WERI-Rb-1 (cell line): ENCODE data around the gene ARHGEF39.

ENCODE experiments used
- DNase-seq: peaks from one replicate; pipeline ENCODE4 v3.0.0-alpha.2; 2020
- H3K27ac ChIP-seq: fragments of 250-450 bp; sonication (Bioruptor Pico); 2 replicates; pipeline ENCODE4 v1.5.1; 2020; ENCODE audit warnings: mild to moderate bottlenecking, moderate library complexity
- H3K27me3 ChIP-seq: fragments of 250-450 bp; sonication (Bioruptor Pico); 2 replicates; pipeline ENCODE4 v1.5.1; 2021; ENCODE audit warnings: mild to moderate bottlenecking, low read depth, moderate library complexity; ENCODE audit not compliant: insufficient read depth, severe bottlenecking
- H3K36me3 ChIP-seq: fragments of 250-450 bp; sonication (Bioruptor Pico); 2 replicates; pipeline ENCODE4 v1.5.1; 2020; ENCODE audit warnings: mild to moderate bottlenecking, moderate library complexity
- H3K4me3 ChIP-seq: 2 replicates; pipeline ENCODE4 v1.5.1; 2011; ENCODE audit warnings: low read depth, mild to moderate bottlenecking, control low read depth, low read length
- H3K9me3 ChIP-seq: fragments of 250-450 bp; sonication (Bioruptor Pico); 2 replicates; pipeline ENCODE4 v1.5.1; 2021; ENCODE audit warnings: mild to moderate bottlenecking, moderate library complexity; ENCODE audit not compliant: severe bottlenecking
- TF ChIP-seq, protein P1 (sequence below): IDR thresholded peaks from 2 replicates; pipeline ENCODE4 v1.5.1; 2011; ENCODE audit warnings: low read depth, mild to moderate bottlenecking, control low read depth, inconsistent platforms, low read length

Gene ARHGEF39

DNA sequence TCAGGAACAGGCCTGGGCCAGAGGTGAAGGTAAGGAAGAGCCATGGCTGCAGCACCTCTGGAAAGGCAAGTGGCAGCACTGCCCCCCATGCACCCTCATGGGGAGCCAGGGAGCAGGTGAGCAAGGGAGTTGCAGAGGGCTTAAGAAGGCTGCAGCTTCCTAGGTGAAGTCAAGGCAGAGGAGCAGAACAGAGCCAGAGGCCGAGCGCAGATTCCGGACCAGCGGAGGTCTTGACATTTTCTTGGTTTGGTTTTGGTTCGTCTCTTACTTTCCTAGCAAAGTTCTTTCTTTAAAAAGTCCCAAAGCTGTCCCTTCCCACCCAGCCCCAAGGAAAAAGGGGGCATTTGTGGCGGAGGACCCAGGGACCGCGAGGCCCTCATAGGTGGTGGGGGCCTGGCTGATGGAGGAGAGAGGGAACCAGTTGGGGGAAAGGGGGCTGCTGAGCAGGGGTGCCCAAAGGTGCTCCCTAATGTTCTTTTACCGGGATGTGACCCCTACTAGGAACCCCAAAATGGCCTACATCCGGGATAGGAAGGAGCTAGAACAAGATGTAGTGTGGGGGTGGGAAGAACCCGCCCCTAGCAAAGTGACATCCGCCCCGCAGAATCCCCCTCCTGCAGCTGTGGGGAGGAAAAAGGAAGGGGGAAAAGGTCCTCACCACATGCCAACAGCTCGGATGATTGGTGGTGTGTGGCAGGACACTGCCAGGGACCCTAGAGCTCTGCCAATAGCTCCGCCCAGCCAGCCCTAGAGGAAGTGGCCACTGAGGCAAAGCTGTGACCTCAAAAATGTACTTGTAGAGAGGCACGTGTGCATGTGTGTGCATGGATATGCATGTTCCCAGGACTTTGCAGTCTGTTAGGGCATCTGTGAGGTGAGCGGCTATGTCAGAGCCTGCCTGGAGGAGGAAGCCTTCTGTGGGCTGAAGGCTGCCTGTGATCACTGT lies 45.9 kb downstream of the ARHGEF39 start:
- Histone ChIP-seq H3K27me3 (no peaks in the 10 kb centered on the region), H3K4me3 (no peak overlapping the region), H3K9me3 (no peaks in the 10 kb centered on the region), H3K27ac (no peak overlapping the region), H3K36me3 (no peaks in the 10 kb centered on the region)
- TF ChIP-seq, protein P1, sequence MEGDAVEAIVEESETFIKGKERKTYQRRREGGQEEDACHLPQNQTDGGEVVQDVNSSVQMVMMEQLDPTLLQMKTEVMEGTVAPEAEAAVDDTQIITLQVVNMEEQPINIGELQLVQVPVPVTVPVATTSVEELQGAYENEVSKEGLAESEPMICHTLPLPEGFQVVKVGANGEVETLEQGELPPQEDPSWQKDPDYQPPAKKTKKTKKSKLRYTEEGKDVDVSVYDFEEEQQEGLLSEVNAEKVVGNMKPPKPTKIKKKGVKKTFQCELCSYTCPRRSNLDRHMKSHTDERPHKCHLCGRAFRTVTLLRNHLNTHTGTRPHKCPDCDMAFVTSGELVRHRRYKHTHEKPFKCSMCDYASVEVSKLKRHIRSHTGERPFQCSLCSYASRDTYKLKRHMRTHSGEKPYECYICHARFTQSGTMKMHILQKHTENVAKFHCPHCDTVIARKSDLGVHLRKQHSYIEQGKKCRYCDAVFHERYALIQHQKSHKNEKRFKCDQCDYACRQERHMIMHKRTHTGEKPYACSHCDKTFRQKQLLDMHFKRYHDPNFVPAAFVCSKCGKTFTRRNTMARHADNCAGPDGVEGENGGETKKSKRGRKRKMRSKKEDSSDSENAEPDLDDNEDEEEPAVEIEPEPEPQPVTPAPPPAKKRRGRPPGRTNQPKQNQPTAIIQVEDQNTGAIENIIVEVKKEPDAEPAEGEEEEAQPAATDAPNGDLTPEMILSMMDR, result no peak
- no peak for DNase-seq

DNA sequence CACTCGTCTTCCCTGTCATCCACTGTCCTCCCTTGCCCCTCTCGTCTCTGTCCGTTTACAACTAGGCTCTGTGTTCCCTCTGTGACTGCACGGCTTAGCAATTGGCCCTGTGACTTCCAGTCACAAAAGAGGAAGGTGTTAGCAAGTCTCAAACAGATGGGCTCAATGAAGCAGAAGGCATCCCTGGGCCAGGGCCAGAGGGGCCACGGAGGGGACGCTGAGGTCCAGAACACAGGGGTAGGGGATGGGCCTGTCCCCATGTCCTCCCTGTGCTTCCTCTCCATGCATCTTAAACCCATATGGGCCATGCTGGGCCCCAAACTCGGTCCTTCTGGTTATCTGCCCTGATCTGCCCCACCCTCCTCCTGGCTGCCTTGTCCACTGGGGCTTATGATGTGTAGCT lies 46.7 kb downstream of the ARHGEF39 start, which contains the start of gene CD72:
Gene CD72 (minus strand): TSS at position 89 of the 403 bp plus-strand sequence. CDS start 110 bp downstream, outside the sequence.
- no peak for DNase-seq
- TF ChIP-seq, protein P1, result no peak
- Histone ChIP-seq H3K9me3 (no peaks in the 10 kb centered on the region), H3K4me3 (peak within 1 kb of the TSS; percentile 51), H3K36me3 (no peaks in the 10 kb centered on the region), H3K27ac (no peak within 1 kb of the TSS), H3K27me3 (no peaks in the 10 kb centered on the region)

- Histone ChIP-seq H3K4me3 (peak overlapping the region; percentile 51), H3K9me3 (no peaks in the 10 kb centered on the region), H3K27ac (no peak overlapping the region), H3K36me3 (no peaks in the 10 kb centered on the region), H3K27me3 (no peaks in the 10 kb centered on the region)
- DNase-seq, result no peak
- TF ChIP-seq, protein P1, result no peak
Observed at GRCh38 chr9:35617548-35617947, 47.4 kb downstream of the ARHGEF39 start.

DNA sequence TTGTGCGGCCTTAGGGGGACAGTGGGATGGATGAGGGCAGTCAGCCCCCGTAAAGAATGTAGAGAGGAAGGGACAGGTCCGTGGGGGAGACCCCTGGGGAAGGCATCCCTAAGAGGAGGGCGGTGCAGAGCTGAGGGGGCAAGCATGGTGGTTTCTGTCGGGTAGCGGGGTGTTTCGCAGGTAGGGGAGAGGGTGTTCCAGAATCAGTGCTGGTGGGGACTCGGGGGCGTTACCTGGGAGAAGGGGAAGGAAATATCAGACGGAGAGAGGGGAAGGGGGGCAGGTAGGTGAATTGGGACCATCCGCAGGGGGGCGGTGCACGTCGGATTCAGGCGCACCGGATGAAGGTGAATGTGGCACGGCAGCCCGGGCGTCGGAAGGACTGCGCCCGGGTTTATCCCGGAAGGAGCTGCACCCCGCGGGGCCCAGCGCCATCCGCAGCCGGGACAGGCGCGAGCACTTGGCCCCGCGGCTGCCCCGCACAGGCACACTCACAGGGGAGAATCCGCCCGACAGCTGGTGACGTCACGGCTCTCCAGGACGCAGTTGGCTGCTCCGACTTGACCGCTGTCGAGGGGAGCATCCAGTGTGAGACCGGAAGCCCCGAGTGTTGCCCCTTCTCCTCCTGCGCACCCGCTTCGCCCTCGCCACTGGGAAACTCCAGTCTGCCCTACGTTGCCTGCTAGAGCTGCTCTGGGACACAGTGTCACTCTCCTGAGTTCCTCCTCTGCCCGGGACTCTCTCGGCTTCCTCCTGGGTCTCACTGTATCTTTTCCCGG lies 48.1 kb downstream of the ARHGEF39 start:
- Histone ChIP-seq H3K36me3 (no peaks in the 10 kb centered on the region), H3K27ac (no peak overlapping the region), H3K9me3 (no peaks in the 10 kb centered on the region), H3K4me3 (peak overlapping the region; percentile 51), H3K27me3 (no peaks in the 10 kb centered on the region)
- TF ChIP-seq, protein P1, result peak; percentile 26; the same call in 1 of the 2 replicates
- DNase-seq, result peak; percentile 78

DNA sequence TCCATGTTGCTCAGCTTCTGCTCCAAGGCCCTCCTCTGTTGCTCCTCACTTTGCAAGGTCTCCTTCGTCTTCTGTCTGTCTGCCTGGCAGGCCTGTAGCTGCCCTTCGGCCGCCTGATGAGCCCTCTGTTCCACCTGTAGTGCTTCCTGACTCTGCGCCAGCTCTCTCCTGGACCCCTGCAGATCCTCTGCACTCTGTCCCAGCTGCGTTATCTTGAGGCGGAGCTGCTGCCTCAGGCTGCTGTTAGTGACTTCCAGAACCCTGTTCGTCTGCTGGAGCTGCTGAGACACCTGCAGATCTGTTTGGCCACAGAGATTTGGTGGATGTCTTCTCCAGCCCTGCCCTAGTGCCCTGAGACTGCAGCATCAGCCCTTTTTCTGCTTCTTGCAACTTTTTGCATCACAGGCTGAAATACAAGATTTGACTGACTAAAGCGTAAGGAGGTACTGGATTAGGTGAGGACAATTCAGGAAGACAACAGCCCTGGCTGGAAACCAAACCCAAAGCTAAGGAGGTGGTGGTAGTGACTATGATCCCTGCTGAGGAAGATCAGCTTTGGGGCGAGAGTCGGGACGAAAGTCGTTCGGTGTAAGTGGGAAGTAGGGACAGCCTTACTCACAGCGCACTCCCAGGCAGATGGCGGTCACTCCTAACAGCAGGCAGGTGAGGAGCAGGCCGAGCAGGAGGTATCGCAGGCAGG lies 48.9 kb downstream of the ARHGEF39 start:
- Histone ChIP-seq H3K9me3 (no peaks in the 10 kb centered on the region), H3K4me3 (no peak overlapping the region), H3K36me3 (no peaks in the 10 kb centered on the region), H3K27me3 (no peaks in the 10 kb centered on the region), H3K27ac (no peak overlapping the region)
- TF ChIP-seq, protein P1, result no peak
- no peak for DNase-seq
